GM21529 (cell line): Measurements from ENCODE around the gene NRN1L.
A peak's percentile ranks its signal among the peaks of the same experiment; 100 is the strongest.
"Not testable (repeated sequence)": the region's sequence is repeated elsewhere in the genome, so short reads cannot be mapped to it uniquely, and the experiment has no call there.

Experiments
- ATAC-seq: cut with Tn5 transposase; IDR thresholded peaks from one replicate; pipeline ENCODE4 v1.9.1; 2021; ENCODE audit not compliant: unreplicated experiment

Gene NRN1L

DNA sequence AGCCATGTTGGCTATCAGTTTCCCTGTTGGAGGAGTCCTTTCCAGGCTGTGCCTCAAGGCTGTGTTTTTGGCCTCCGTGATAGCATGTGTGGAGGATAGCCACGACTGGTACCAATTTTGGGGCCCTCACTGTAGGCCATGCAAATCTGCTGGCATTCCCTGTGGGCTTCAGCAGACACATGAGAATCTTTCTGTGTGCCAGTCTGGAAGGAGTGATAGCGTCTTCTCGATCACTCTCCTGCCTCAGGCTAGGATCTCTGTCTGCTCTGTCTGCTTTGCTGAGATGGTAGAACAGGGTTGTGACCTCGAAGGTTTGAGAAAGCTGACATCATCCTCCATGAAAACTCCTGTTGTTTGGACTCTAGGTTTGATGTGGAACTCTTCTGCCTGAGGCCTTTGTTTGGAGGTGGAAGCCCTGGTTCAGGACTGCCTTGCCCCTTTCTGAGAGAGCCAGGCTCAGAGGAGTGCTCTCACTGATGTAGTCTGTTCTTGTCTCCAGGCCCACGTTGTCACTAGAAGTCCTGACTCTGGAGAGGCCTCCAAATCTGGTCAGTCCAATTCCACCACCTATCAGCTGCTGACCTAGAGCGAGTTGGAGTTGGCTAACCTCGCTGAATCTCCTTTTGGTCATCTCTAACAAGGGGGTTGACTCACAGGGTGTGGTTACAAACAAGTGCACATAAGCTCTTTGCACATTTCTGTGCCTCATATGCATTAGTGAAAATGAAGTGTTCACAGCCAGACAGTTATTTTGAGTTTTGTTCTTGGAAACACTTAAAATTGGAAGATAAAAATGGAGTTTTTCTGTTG is 23.9 kb upstream of the NRN1L start:
- no peak for ATAC-seq

DNA sequence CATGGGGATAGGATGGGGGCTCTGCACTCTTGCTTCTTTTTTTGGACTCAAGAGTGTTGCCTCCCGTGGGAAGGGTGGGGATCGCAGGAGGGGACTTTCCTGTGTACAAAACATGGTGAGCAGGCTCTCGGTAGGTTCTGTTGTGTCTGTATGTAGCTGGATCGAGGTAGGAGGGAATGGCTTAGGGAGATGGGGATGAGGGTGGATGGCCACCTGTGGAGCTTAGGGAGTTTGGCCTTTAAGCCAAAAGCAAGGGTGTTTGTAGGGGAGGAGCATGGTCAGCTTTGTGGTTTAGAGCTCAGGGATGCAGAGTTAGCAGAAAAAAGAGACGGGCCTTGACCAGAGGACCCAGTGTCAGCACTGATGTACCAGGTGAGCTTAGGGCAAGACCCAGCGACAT is 22.8 kb upstream of the NRN1L start:
- ATAC-seq = no peak

DNA sequence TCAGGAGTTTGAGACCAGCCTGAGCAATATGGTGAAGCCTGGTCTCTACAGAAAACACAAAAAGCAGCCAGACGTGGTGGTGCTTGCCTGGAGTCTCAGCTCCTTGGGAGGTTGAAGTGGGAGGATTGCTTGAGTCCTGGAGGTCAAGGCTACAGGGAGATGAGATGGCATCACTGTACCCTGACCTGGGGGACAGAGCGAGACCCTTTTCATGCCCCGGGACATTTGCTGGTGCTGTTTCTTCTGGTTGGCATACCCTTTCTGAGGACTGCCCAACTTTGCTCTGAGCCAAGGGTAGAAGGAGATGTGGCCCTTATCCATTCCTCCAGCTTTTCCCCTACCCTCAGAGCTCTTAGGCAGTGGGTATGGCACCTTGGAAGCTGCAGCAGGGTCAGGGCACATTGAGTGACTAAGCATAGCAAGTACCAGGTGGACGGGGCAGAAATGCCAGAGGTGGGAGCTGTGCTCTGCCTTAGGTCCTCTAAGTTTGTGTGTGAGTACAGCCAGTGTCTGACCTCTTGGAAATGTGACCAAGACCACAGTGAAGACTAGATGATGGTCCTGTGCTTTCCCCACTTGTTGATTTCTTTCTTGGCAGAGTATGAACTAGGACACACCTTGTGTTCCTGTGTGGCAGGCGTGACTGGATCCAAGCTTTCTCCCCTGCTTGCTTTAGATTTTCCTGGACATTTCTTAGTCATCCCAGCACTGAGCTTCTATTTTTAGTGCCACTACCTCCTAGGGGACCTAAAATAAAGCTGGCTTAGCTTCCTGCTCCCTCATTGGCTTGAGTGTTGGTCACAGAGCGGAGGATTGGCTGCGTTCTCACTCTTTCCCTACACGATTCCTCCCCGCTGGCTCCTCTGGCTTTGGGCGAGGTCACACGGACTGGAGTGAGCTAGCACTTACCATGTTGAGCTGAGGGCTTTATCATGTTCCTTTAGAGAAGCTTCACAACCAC is 21.8 kb upstream of the NRN1L start:
- no peak for ATAC-seq

DNA sequence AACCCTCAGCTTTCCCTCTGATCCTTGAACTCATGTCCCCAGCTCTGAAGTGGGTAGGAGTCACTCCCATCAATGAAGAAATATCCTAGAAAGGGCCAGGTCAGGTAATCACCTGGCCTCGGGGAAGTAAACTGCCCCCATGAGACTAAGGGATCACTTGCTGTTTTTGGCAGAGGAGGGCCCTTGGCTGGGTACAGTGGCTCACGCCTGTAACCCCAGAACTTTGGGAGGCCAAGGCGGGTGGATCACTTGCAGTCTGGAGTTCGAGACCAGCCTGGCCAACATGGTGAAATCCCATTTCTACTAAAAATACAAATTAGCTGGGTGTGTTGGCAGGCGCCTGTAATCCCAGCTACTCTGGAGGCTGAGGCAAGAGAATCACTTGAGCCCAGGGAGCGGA is 20.6 kb upstream of the NRN1L start:
- not testable (repeated sequence) for ATAC-seq

DNA sequence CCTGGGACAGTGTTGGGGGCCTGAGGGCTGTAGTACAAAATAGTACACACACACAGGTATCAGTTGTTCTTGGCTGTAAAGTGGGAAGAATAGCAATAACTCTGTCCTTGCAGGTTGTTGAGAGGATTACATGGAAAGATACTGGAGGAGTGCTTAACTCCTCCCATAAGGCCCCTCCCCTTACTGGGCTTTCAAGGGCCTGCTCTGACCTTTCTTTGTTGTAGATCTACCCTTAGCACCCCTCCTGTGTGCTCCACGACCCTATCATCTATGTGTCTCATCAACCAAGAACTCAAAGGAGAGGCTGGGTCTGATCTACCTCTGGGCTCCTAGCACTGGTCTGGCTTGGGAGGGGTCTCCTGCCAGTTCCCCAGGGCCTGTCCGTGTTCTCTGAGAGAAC is 20.1 kb upstream of the NRN1L start:
- ATAC-seq = no peak

DNA sequence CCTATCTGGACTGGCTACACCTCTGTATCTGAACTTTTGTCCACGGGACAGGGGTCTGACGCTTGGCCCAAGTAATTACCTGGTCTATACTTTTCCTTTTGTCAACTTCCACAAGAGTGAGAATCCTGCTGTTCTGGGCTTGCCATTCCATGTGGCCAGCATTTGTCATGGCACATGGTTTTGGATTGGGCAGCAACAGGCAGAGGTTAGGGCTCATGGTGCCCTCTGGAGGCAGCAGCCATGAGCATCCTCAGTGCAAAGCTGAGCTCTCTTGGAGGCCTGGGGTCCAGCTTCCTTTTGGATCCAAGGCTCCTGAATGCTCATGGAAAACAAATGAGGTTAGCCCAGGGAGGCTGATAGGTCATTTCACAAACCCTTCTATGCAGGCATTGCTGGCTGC is 19.4 kb upstream of the NRN1L start:
- ATAC-seq = no peak

DNA sequence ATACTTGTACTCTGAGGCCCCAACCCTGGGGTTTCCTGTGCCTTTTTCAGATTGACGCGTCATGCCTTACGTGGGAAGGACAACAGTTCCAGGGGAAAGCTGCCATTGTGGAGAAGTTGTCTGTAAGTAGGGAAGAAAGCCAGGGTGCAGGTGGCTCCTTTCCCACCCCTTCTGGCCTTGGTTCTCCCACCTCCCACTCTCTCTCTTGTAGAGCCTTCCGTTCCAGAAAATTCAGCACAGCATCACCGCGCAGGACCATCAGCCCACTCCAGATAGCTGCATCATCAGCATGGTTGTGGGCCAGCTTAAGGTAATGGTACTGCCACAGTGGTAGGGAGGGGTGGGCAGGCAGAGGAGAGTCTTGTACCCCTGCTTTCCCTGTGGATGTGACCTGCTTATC is 16.4 kb upstream of the NRN1L start:
- no peak for ATAC-seq

DNA sequence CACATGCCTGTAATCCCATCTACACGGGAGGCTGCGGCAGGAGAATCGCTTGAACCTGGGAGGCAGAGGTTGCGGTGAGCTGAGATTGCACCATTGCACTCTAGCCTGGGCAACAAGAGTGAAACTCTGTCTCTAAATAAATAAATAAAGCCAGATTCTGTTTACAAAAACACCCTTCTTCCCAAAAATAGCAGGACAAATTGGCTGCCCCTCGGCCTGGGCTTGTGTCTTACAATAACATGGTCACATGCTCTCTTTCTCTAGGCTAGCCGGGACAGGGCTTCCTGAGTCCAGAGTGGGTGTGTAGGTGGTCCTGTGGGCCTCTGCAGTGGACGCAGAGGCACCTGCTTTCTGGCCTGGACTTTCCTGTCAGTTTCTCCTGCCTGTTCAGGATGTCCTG is 15.0 kb upstream of the NRN1L start:
- no peak for ATAC-seq

DNA sequence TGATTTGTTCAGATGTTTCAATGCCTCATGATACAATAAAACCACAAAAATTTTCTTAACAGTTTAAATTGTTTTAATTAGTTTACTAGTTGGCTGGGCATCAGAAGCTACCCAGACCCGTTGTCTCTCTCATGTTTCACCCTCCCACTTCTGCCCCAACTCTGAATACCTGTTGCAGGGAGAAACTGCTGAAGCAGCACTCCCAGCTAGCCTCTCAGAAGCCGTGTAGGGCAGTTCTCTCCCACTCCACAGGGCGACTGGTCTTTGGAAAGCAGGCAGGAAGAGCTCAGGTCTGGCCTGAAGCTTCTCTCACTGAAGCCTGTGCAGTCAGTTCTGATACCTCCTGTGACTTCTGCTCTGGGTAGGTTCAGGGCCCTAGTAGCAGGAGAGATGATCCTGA is 13.4 kb upstream of the NRN1L start:
- no peak for ATAC-seq

DNA sequence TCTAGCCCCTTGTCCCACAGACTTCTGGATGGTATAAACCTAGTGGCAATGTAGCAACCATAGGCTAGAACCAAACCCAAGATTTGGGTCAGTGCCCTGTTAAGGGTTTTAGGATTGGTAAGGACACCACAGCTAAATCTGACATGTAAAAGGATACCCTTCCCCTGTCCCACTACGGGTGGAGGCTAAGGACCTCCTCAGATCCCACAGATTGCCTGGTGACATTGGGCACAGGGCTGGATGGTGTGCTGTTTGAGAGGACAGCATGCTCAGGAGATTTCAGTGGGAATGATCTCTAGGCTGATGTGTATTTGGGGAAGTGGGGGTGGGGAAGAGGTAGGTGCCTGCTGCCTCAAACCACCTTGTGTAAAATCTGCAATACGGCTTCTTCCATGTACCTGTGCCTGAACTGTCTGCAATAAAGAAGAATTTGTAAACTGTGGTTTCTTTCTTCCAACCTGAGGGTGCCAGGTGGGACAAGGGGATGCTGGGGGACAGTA is 12.5 kb upstream of the NRN1L start:
- ATAC-seq = no peak

DNA sequence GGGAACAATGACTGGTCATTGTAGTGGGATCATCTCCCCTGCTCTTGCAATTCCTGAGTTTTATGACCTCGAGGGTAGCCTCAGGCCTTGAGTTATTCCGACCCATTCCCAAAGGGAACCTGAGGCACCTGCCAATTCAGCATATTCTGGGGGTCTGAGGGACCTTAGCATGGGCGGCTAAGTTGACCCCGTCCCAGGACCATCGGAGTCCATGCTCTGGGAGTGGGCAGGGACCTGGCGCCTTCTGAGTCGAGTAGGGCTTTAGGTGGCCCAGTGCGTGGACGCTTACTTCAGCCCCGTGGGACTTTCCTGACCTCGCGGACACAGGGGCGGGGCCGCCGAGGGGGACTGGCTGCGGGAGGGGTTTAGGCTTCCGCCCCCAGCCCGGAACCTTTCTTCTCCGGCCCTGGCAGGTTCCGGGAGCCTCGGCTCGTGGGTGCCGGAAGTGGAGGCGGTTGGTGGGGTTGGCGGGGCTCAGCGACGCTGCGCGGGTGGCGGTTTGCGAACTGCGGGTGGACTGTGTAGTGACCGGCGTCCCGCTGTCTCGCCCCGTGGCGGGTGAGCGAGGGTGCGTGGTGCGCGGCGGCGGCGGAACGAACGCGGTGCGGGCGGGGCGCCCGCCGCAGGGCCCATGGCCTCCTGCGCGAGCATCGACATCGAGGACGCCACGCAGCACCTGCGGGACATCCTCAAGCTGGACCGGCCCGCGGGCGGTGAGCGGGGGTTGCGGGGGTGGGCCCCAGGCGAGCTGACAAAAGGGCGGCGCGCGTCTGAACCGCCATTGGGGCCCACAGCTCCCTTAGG is 11.9 kb upstream of the NRN1L start, which contains the start of gene EDC4:
Gene EDC4 (plus strand): TSS at position 422 of the 804 bp plus-strand sequence. CDS start 210 bp downstream, at position 632.
- peak; percentile 78 for ATAC-seq

DNA sequence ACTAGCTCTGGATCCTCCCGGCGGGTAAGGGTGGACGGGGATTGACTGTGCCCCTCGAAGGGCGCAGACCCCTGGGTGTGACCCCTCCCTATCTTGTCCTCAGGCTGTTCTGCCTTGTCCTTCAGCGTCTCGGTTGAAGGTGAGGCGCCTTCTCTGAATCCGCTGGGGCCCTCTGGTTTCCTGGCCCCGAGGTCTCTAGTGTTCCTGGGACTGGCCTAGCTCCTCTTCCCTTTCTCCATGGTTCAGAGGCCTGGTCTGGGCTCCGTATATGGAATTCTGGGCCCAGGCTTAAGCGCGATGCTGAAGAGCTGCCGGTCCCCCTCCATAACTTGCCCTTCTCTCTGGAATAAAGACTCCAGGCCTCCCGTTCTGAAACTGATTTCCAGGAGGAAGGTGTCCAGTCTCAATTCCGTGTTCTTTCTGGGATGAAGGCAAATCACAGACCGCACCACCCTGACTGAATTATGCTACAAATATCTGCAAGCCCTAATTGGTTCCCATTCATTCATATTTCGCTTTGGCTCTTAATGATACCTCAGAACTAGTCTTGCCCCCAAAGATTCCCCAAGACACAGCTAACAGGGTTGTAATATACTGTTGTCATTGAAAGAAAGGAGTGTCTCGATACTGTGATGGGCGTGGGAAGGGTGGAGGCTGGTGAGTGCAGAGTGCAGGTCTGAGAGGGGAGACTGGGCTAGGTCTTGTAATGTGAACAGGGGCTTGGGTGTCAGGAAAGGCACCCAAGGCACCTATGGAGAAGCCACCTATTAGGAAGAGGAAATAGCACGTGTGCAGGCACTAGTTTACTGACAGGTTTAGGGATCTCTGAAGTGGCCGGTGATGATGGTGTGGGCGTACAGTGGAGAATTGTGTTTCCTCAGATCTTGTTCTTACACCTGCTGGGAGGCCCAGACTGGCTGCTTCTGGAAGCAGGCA is 11.0 kb upstream of the NRN1L start:
- peak; percentile 9 for ATAC-seq

DNA sequence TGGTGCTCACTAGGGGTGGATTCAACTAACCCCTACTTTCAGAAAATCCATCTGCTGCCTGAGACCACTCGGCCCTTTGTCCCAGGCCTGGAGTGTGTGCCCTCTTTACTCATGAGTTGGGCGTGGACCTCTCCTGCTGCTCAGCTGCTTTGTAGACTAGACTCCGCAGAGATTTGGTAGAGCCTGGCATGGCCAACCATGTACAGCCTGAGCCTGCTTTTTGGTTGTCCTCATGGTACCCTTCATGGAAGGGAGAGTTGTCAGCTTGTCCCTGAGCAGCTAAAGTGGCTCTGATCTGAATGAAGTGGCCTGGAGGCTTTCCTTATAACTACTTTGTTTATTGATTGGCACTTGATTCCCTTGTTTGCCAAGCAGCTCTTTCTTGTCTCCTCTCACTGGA is 10.3 kb upstream of the NRN1L start:
- no peak for ATAC-seq

DNA sequence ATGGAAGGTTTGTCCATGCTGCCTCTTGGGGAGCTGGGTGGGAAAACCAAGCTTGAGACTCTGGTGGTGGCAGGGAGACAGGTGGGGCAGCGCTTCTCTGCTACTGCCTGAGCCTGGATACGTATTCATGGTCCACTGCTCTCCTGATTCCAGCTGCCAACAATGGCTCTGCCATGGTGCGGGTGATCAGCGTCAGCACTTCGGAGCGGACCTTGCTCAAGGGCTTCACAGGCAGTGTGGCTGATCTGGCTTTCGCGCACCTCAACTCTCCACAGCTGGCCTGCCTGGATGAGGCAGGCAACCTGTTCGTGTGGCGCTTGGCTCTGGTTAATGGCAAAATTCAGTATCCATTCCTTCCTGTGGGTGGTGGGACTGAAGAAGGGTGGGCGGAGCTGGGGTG is 7.6 kb upstream of the NRN1L start:
- ATAC-seq = no peak

DNA sequence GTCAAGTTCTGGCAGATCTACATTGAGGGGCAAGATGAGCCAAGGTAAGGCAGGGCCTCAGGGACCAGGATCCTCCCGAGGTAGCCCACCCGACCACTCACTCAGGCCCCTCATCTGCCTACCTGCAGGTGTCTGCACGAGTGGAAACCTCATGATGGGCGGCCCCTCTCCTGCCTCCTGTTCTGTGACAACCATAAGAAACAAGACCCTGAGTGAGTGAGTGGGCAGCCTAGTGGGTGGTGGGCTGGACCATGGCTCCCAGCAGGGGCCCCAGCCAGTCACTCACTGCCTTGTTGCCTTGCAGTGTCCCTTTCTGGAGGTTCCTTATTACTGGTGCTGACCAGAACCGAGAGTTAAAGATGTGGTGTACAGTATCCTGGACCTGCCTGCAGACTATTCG is 6.5 kb upstream of the NRN1L start:
- no peak for ATAC-seq

DNA sequence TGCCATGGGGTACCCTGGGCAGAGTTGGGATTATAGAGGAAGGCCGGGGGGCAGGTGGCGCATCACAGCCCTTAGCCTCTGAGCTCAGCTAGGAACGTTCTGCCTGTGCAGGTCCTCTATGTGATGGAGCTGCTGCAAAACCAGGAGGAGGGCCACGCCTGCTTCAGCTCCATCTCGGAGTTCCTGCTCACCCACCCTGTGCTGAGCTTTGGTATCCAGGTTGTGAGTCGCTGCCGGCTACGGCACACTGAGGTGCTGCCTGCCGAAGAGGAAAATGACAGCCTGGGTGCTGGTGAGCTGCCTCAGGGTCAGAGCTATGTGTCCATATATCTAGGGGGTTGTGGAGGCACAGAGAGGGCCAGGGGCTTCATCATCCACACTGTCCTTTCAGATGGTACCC is 5.8 kb upstream of the NRN1L start:
- no peak for ATAC-seq

DNA sequence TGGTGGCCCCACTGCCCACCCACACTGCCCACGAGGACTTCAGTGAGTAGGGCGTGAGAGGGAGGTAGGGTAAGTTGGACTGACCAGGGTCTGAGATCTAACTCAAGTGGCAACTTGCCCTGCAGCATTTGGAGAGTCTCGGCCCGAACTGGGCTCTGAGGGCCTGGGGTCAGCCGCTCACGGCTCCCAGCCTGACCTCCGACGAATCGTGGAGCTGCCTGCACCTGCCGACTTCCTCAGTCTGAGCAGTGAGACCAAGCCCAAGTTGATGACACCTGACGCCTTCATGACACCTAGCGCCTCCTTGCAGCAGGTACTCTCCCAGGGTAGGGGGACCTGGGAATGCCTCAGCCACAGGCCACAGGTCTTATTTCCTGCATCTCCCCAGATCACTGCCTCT is 5.2 kb upstream of the NRN1L start:
- no peak for ATAC-seq

DNA sequence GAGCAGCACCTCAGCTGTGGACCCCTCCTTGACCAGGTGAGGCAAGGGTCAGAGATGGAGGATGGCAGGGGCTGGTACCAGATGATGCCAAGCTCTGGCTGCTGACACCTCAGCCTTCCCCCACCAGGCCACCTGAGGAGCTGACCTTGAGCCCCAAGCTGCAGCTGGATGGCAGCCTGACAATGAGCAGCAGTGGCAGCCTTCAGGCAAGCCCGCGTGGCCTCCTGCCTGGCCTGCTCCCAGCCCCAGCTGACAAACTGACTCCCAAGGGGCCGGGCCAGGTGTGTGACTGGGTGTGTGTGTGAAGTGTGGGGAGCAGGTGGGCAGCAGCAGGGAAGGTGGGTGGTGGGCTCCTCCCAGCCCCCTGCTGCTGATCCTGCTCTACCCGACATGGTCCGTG is 4.7 kb upstream of the NRN1L start:
- no peak for ATAC-seq

DNA sequence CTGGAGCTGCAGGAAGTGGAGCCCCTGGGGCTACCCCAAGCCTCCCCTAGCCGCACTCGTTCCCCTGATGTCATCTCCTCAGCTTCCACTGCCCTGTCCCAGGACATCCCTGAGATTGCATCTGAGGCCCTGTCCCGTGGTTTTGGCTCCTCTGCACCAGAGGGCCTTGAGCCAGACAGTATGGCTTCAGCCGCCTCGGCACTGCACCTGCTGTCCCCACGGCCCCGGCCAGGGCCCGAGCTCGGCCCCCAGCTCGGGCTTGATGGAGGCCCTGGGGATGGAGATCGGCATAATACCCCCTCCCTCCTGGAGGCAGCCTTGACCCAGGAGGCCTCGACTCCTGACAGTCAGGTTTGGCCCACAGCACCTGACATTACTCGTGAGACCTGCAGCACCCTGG is 4.1 kb upstream of the NRN1L start:
- no peak for ATAC-seq

DNA sequence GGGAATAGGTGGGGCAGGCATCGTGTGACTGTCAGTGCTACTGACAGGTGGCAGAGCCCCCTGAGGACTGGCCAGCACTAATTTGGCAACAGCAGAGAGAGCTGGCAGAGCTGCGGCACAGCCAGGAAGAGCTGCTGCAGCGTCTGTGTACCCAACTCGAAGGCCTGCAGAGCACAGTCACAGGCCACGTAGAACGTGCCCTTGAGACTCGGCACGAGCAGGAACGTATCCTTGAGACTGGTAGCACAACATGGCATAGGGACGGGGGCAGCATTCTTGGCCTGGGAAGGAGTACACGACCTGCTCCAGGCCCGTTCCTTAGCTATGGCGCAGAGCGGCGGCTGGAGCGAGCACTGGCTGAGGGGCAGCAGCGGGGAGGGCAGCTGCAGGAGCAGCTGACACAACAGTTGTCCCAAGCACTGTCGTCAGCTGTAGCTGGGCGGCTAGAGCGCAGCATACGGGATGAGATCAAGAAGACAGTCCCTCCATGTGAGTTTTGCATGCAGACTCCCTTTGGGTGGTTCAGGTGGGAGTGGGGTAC is 3.0 kb upstream of the NRN1L start:
- ATAC-seq = no peak
